PC-3 (cell line): Measurements from ENCODE around the gene CEP126. TPM values are rescaled to one million over a fixed set of nuclear protein-coding genes. Genes with fewer than 3 reads are reported as not detected.
A peak's percentile ranks its signal among the peaks of the same experiment; 100 is the strongest.

Experiments
- ATAC-seq: fragments of 200-7000 bp; cut with Tn5 transposase; 2 replicates; pipeline ENCODE4 v1.9.1; 2020; ENCODE audit warnings: mild to moderate bottlenecking, moderate library complexity
- BruUV-seq: library from RNA; stranded (reverse); fragments of 400-500 nt; replicated peaks from 2 replicates; lab custom pipeline; 2021; lab: Mats Ljungman, UMichigan
- CTCF ChIA-PET: fragments of 300-600 bp; sonication (Branson Sonifier 250); formaldehyde crosslinking; loops from one replicate; lab custom pipeline; 2022; ENCODE audit warnings: antibody characterized with exemption; lab: Charles Lee
- POLR2A ChIA-PET: fragments of 300-600 bp; sonication (Branson Sonifier 250); formaldehyde crosslinking; loops from one replicate; lab custom pipeline; 2022; ENCODE audit warnings: antibody characterized with exemption; ENCODE audit not compliant: unreplicated experiment; lab: Charles Lee
- DNase-seq: peaks from one replicate; pipeline ENCODE4 v3.0.0-alpha.2; 2015
- H2AFZ ChIP-seq: fragments of 300-600 bp; sonication (generic); 2 replicates; pipeline ENCODE4 v1.6.0; 2016; ENCODE audit warnings: antibody characterized with exemption, low read length
- H3F3A ChIP-seq: fragments of 300-600 bp; sonication (generic); one replicate; pipeline ENCODE4 v1.6.0; 2017; ENCODE audit warnings: antibody characterized with exemption, low read length, control low read depth, mild to moderate bottlenecking; ENCODE audit not compliant: unreplicated experiment
- H3K27ac ChIP-seq: fragments of 300-600 bp; sonication (generic); 2 replicates; pipeline ENCODE4 v1.5.1; 2016; ENCODE audit warnings: mild to moderate bottlenecking, low read length
- H3K27me3 ChIP-seq: fragments of 300-600 bp; sonication (generic); 2 replicates; pipeline ENCODE4 v1.6.1; 2016; ENCODE audit warnings: low read length, mixed read lengths
- H3K36me3 ChIP-seq: fragments of 300-600 bp; sonication (generic); 2 replicates; pipeline ENCODE4 v1.6.1; 2016; ENCODE audit warnings: low read depth, mixed run types, low read length, mixed read lengths
- H3K4me1 ChIP-seq: fragments of 300-600 bp; sonication (generic); 2 replicates; pipeline ENCODE4 v1.5.1; 2016; ENCODE audit warnings: low read length; ENCODE audit not compliant: insufficient read depth
- H3K4me2 ChIP-seq: fragments of 300-600 bp; sonication (generic); 2 replicates; pipeline ENCODE4 v1.6.0; 2016; ENCODE audit warnings: low read length
- H3K4me3 ChIP-seq: fragments of 300-600 bp; sonication (generic); 2 replicates; pipeline ENCODE4 v1.5.1; 2016; ENCODE audit warnings: mild to moderate bottlenecking, low read length, mixed read lengths
- H3K79me2 ChIP-seq: fragments of 300-600 bp; sonication (generic); 2 replicates; pipeline ENCODE4 v1.6.1; 2017; ENCODE audit warnings: low read length, mixed read lengths
- H3K9ac ChIP-seq: fragments of 300-600 bp; sonication (generic); 2 replicates; pipeline ENCODE4 v1.6.0; 2016; ENCODE audit warnings: mild to moderate bottlenecking, low read length
- H3K9me2 ChIP-seq: fragments of 300-600 bp; sonication (generic); replicated peaks from 2 replicates; pipeline ENCODE4 v1.6.1; 2016; ENCODE audit warnings: mixed run types, low read length, mixed read lengths
- H3K9me3 ChIP-seq: fragments of 300-600 bp; sonication (generic); 2 replicates; pipeline ENCODE4 v1.6.1; 2016; ENCODE audit warnings: low read length, mixed read lengths
- H4K20me1 ChIP-seq: fragments of 300-600 bp; sonication (generic); 2 replicates; pipeline ENCODE4 v1.6.1; 2016; ENCODE audit warnings: low read length, mixed read lengths
- EZH2 ChIP-seq: fragments of 300-600 bp; sonication (generic); IDR thresholded peaks from one replicate; pipeline ENCODE4 v1.6.1; 2017; ENCODE audit warnings: antibody characterized with exemption, mild to moderate bottlenecking, low read length; ENCODE audit not compliant: unreplicated experiment
- EZH2phosphoT487 ChIP-seq: fragments of 300-600 bp; sonication (generic); IDR thresholded peaks from 2 replicates; pipeline ENCODE4 v1.6.1; 2018; ENCODE audit warnings: mild to moderate bottlenecking, antibody characterized with exemption, low read length, borderline replicate concordance
- intact Hi-C: fragments of 100-400 bp; cut with micrococcal nuclease; formaldehyde crosslinking; loops from 2 replicates; pipeline ENCODE4 v1.9.0; 2023
- total RNA-seq: library from RNA; depleted of rRNA; stranded (reverse); fragments of >200 nt; gene quantifications from 2 replicates; pipeline ENCODE4 v1.2.3, GENCODE V29; 2014
- TF ChIP-seq, protein P1 (sequence below): fragments of 300-600 bp; sonication (generic); conservative IDR thresholded peaks from 2 replicates; pipeline ENCODE4 v1.5.1; 2017; ENCODE audit warnings: antibody characterized with exemption, low read depth, mild to moderate bottlenecking, low read length

The CEP126 gene
- total RNA-seq, 1 experiment from 2014 or later, result 2.5 TPM

DNA sequence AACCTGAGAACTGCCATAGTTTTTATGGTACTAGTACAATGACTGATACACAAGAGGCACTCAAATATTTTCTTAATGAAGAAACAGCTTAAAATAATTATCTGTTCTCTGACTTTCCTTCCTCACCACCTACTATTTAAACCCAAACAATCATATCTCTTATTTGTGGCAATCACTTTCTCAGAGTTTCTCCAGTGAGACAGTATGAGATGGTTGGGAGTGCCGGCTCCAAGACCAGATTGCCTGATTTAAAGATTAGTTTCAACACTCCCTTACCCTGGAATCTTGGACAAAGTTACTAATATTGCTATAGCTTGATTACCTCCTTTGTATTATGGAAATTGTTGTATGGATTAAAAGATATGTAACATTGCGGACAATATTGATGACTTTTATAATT is 5.7 kb upstream of the CEP126 start:
- H3K27me3 ChIP-seq, result no peaks in the 10 kb centered on the region
- intact Hi-C loops, result no loop called here

DNA sequence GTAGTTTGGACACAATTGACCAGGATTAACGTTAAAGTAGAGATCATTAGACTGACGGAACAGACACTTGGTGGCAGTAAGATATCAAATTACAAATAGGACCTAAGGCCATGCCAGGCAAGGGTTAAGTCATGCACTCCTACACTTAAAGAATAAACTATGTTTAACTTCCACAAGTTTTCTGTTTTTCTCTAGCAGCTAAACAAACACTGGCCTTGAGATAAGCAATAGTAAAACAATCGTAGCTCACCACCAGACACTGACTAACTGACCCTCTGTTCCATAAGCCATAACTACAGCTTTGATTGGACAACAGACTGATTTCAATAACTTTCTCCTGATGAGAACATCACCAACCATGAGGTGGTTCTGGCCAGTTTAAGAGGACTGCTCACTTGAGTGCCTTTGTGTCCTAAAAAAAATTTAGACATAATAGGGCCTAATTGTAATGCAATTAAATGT is 2.0 kb upstream of the CEP126 start:
- H3K36me3 ChIP-seq, result no peaks in the 10 kb centered on the region
- peak; percentile 4 for ATAC-seq
- H3K4me1 ChIP-seq, result peaks cover 35% of the 10 kb centered on the region
- no peak overlapping the region for H3K9ac ChIP-seq
- BruUV-seq, result no TSS peak
- no peaks in the 10 kb centered on the region for H3K79me2 ChIP-seq
- no peaks in the 10 kb centered on the region for H4K20me1 ChIP-seq
- no peaks in the 10 kb centered on the region for H3K27me3 ChIP-seq
- H3K4me3 ChIP-seq, result no peak overlapping the region
- no peak overlapping the region for H2AFZ ChIP-seq
- peak overlapping the region; percentile 17 for H3K4me2 ChIP-seq
- H3K9me3 ChIP-seq, result no peaks in the 10 kb centered on the region
- intact Hi-C loops, result loop anchor here (10.0 kb wide), 2 partner anchors 262 to 432 kb away; partner anchors contain the start of gene BIRC2
- peak overlapping the region; percentile 28 for H3K27ac ChIP-seq
- CTCF ChIA-PET, result interaction anchor here (1.1 kb wide), 1 partner anchor 95 kb away, joined by 13 read pairs; no protein-coding TSS in a partner anchor
- POLR2A ChIA-PET, result no interaction called here
- H3F3A ChIP-seq, result no peaks in the 10 kb centered on the region
- peak; percentile 71 for DNase-seq
- TF ChIP-seq EZH2phosphoT487 (no peak), EZH2 (no peak)
- TF ChIP-seq, protein P1, sequence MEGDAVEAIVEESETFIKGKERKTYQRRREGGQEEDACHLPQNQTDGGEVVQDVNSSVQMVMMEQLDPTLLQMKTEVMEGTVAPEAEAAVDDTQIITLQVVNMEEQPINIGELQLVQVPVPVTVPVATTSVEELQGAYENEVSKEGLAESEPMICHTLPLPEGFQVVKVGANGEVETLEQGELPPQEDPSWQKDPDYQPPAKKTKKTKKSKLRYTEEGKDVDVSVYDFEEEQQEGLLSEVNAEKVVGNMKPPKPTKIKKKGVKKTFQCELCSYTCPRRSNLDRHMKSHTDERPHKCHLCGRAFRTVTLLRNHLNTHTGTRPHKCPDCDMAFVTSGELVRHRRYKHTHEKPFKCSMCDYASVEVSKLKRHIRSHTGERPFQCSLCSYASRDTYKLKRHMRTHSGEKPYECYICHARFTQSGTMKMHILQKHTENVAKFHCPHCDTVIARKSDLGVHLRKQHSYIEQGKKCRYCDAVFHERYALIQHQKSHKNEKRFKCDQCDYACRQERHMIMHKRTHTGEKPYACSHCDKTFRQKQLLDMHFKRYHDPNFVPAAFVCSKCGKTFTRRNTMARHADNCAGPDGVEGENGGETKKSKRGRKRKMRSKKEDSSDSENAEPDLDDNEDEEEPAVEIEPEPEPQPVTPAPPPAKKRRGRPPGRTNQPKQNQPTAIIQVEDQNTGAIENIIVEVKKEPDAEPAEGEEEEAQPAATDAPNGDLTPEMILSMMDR, result peak; percentile 24; the same call in 1 of the 2 replicates
- no peaks in the 10 kb centered on the region for H3K9me2 ChIP-seq

More for the DNA sequence above, 5.7 kb upstream of the CEP126 start:
- TF ChIP-seq, protein P1, result no peak
- TF ChIP-seq EZH2 (no peak), EZH2phosphoT487 (no peak)
- H3K79me2 ChIP-seq, result no peaks in the 10 kb centered on the region
- no peaks in the 10 kb centered on the region for H3K36me3 ChIP-seq
- no peak overlapping the region for H3K4me2 ChIP-seq
- H3K9ac ChIP-seq, result no peak overlapping the region
- POLR2A ChIA-PET, result no interaction called here
- no peaks in the 10 kb centered on the region for H4K20me1 ChIP-seq
- H3K27ac ChIP-seq, result no peak overlapping the region
- DNase-seq (no peak), ATAC-seq (no peak)
- no peaks in the 10 kb centered on the region for H3K9me2 ChIP-seq
- H3K4me1 ChIP-seq, result peaks cover 19% of the 10 kb centered on the region
- H2AFZ ChIP-seq, result no peak overlapping the region
- H3K9me3 ChIP-seq, result no peaks in the 10 kb centered on the region
- BruUV-seq, result no TSS peak
- no peaks in the 10 kb centered on the region for H3F3A ChIP-seq
- no peak overlapping the region for H3K4me3 ChIP-seq
- CTCF ChIA-PET, result no interaction called here

DNA sequence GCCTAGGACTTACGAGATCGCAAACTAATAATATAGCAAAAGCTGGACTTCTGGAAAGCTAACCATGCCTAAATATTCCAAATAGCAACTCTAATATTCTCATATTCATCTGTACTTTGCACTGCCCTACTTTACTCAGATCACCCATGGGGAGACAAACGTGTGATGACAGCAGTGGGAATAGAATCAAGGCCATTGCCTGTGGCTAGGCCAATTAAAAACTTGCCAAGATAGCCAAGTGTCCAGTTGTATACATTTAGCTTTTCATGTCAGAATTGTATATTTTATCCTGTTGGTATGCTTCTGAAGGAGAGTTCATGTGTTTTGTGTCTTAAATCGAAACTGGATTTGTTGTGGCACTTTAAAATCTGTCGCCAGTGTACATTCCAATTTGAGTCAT is 1.2 kb upstream of the CEP126 start:
- ChIA-PET POLR2A (no interaction called here), CTCF (interaction anchor here (1.1 kb wide), 1 partner anchor 94 kb away, joined by 13 read pairs; no protein-coding TSS in a partner anchor)
- ATAC-seq (no peak), DNase-seq (no peak)
- Histone ChIP-seq H3K9me3 (no peaks in the 10 kb centered on the region), H3F3A (no peaks in the 10 kb centered on the region), H3K9ac (no peak overlapping the region), H3K27me3 (no peaks in the 10 kb centered on the region), H3K27ac (peak overlapping the region; percentile 28; the same call in 1 of the 2 replicates), H3K36me3 (no peaks in the 10 kb centered on the region), H3K9me2 (no peaks in the 10 kb centered on the region), H2AFZ (no peak overlapping the region), H3K79me2 (no peaks in the 10 kb centered on the region), H3K4me2 (no peak overlapping the region), H4K20me1 (no peaks in the 10 kb centered on the region), H3K4me3 (no peak overlapping the region), H3K4me1 (peaks cover 35% of the 10 kb centered on the region)
- TF ChIP-seq EZH2, result no peak
- TF ChIP-seq EZH2phosphoT487, result no peak
- TF ChIP-seq, protein P1, result no peak
- no TSS peak for BruUV-seq
- intact Hi-C loops, result loop anchor here (1.0 to 10.0 kb wide), 5 partner anchors 51 to 431 kb away; partner anchors contain the start of gene BIRC2
